ENCODE data around the gene SLC25A1. TPM values are rescaled to one million over a fixed set of nuclear protein-coding genes. Genes with fewer than 3 reads are reported as not detected.

SLC25A1 gene
- total RNA-seq, 1 donor from 2014 or later: 54.8 TPM

- Mint-ChIP-seq H3K4me1 (ENCODE audit: low read depth, unreplicated experiment) (no peaks in the 10 kb centered on the region), H3K27me3 (ENCODE audit: unreplicated experiment) (peaks cover 4% of the 10 kb centered on the region), H3K9me3 (ENCODE audit: unreplicated experiment) (peaks cover 3% of the 10 kb centered on the region), H3K27ac (ENCODE audit: unreplicated experiment) (no peak overlapping the region), H3K4me3 (ENCODE audit: unreplicated experiment) (no peak overlapping the region), H3K36me3 (ENCODE audit: unreplicated experiment) (peaks cover 5% of the 10 kb centered on the region)
- no peak for TF ChIP-seq CTCF (IDR thresholded peaks at IDR 0.05; ENCODE audit: partially characterized antibody, unreplicated experiment)
- DNase-seq: no peak
Measured at GRCh38 chr22:19224557-19224956, 46.0 kb upstream of the SLC25A1 start.

- H3K9me3 Mint-ChIP-seq (ENCODE audit: unreplicated experiment): peaks cover 3% of the 10 kb centered on the region
- H3K27ac Mint-ChIP-seq (ENCODE audit: unreplicated experiment): no peak overlapping the region
- no peak for DNase-seq
- no peak overlapping the region for H3K4me3 Mint-ChIP-seq (ENCODE audit: unreplicated experiment)
- peaks cover 4% of the 10 kb centered on the region for H3K27me3 Mint-ChIP-seq (ENCODE audit: unreplicated experiment)
- no peaks in the 10 kb centered on the region for H3K4me1 Mint-ChIP-seq (ENCODE audit: low read depth, unreplicated experiment)
- peaks cover 5% of the 10 kb centered on the region for H3K36me3 Mint-ChIP-seq (ENCODE audit: unreplicated experiment)
- no peak for TF ChIP-seq CTCF (IDR thresholded peaks at IDR 0.05; ENCODE audit: partially characterized antibody, unreplicated experiment)
Measured at GRCh38 chr22:19223617-19224016, 45.1 kb upstream of the SLC25A1 start.

- no peak for DNase-seq
- peaks cover 3% of the 10 kb centered on the region for H3K9me3 Mint-ChIP-seq (ENCODE audit: unreplicated experiment)
- H3K27ac Mint-ChIP-seq (ENCODE audit: unreplicated experiment): no peak overlapping the region
- H3K4me3 Mint-ChIP-seq (ENCODE audit: unreplicated experiment): no peak overlapping the region
- H3K4me1 Mint-ChIP-seq (ENCODE audit: low read depth, unreplicated experiment): peaks cover under 1% of the 10 kb centered on the region
- peaks cover 5% of the 10 kb centered on the region for H3K36me3 Mint-ChIP-seq (ENCODE audit: unreplicated experiment)
- peaks cover 5% of the 10 kb centered on the region for H3K27me3 Mint-ChIP-seq (ENCODE audit: unreplicated experiment)
- no peak for TF ChIP-seq CTCF (IDR thresholded peaks at IDR 0.05; ENCODE audit: partially characterized antibody, unreplicated experiment)
Measured at GRCh38 chr22:19223110-19223509, 44.6 kb upstream of the SLC25A1 start.

- Mint-ChIP-seq H3K27ac (ENCODE audit: unreplicated experiment) (no peak overlapping the region), H3K9me3 (ENCODE audit: unreplicated experiment) (peaks cover 3% of the 10 kb centered on the region)
Measured at GRCh38 chr22:19222242-19223005, 43.9 kb upstream of the SLC25A1 start.

More at GRCh38 chr22:19222242-19223005, 43.9 kb upstream of the SLC25A1 start:
- Mint-ChIP-seq H3K4me3 (ENCODE audit: unreplicated experiment) (no peak overlapping the region), H3K4me1 (ENCODE audit: low read depth, unreplicated experiment) (peaks cover 3% of the 10 kb centered on the region), H3K27me3 (ENCODE audit: unreplicated experiment) (peaks cover 3% of the 10 kb centered on the region), H3K36me3 (ENCODE audit: unreplicated experiment) (peaks cover 5% of the 10 kb centered on the region)
- no peak for TF ChIP-seq CTCF (IDR thresholded peaks at IDR 0.05; ENCODE audit: partially characterized antibody, unreplicated experiment)
- DNase-seq: no peak
